Limb (tissue), 2 donors: ENCODE data around the gene SLC51B.
"Not testable (repeated sequence)": the region's sequence is repeated elsewhere in the genome, so short reads cannot be mapped to it uniquely, and the experiment has no call there.

Experiments used
- DNase-seq, 2 donors: peaks; one replicate each; pipeline ENCODE4 v3.0.0-alpha.2; 2016; ENCODE audit errors: extremely low spot score in 2 of 2

SLC51B gene

GRCh38 chr15:65066001-65066634 is 20.9 kb downstream of the SLC51B start:
- DNase-seq = no peak

- DNase-seq = peak in 1 of 2 donors; percentile 67
Observed at GRCh38 chr15:65066635-65067316, 21.6 kb downstream of the SLC51B start.

GRCh38 chr15:65067317-65067644 is 22.1 kb downstream of the SLC51B start:
- DNase-seq = no peak

GRCh38 chr15:65067645-65068402 is 22.6 kb downstream of the SLC51B start, which contains the start of gene RASL12:
TSS of gene RASL12 (minus strand) at chr15:65067991. CDS start at chr15:65067835, 156 bp downstream.
- DNase-seq = no peak

- DNase-seq = no peak
Observed at GRCh38 chr15:65068403-65068788, 23.2 kb downstream of the SLC51B start.

GRCh38 chr15:65069179-65069578 is 24.0 kb downstream of the SLC51B start:
- DNase-seq = no peak

- DNase-seq = no peak
Observed at GRCh38 chr15:65069779-65070546, 24.8 kb downstream of the SLC51B start.

GRCh38 chr15:65071381-65071811 is 26.2 kb downstream of the SLC51B start:
- no peak for DNase-seq

GRCh38 chr15:65072027-65072426 is 26.8 kb downstream of the SLC51B start:
- DNase-seq = no peak

- no peak for DNase-seq
Observed at GRCh38 chr15:65072617-65073016, 27.4 kb downstream of the SLC51B start.

- DNase-seq = not testable (repeated sequence)
Observed at GRCh38 chr15:65074946-65075345, 29.8 kb downstream of the SLC51B start.

- not testable (repeated sequence) for DNase-seq
Observed at GRCh38 chr15:65075607-65076395, 30.6 kb downstream of the SLC51B start.

- no peak for DNase-seq
Observed at GRCh38 chr15:65076486-65077290, 31.5 kb downstream of the SLC51B start, which contains the start of gene KBTBD13. TSS of gene KBTBD13 (plus strand) at chr15:65076746. CDS start at chr15:65076816, 70 bp downstream.

GRCh38 chr15:65077291-65077980 is 32.2 kb downstream of the SLC51B start:
- DNase-seq = no peak

GRCh38 chr15:65077981-65078352 is 32.8 kb downstream of the SLC51B start:
- DNase-seq = peak in 1 of 2 donors; percentile 77

GRCh38 chr15:65079580-65079979 is 34.4 kb downstream of the SLC51B start:
- no peak for DNase-seq

- no peak for DNase-seq
Observed at GRCh38 chr15:65081270-65081669, 36.1 kb downstream of the SLC51B start.

GRCh38 chr15:65081758-65082157 is 36.6 kb downstream of the SLC51B start:
- DNase-seq = no peak

- no peak for DNase-seq
Observed at GRCh38 chr15:65082303-65082953, 37.2 kb downstream of the SLC51B start.
